HEK293T (cell line): ENCODE measurements around the gene PCED1B.
"Not testable (repeated sequence)": the region's sequence is repeated elsewhere in the genome, so short reads cannot be mapped to it uniquely, and the experiment has no call there.

Experiments used
- CTCF ChIA-PET: fragments of 350-600 bp; formaldehyde crosslinking; extraction: SDS; loops from one replicate; lab custom pipeline; 2021; ENCODE audit warnings: antibody characterized with exemption, inconsistent platforms; lab: Yijun Ruan, JAX
- POLR2A ChIA-PET: fragments of 350-600 bp; formaldehyde crosslinking; extraction: SDS; loops from one replicate; lab custom pipeline; 2020; ENCODE audit warnings: antibody characterized with exemption, inconsistent platforms; lab: Yijun Ruan, JAX
- DNase-seq: peaks from one replicate; pipeline ENCODE4 v3.0.0; 2012; ENCODE audit warnings: mixed read lengths; ENCODE audit errors: extremely low spot score
- ARNT ChIP-seq: fragments of 450-650 bp; IDR thresholded peaks from 2 replicates; pipeline ENCODE4 v1.6.1; 2017; ENCODE audit warnings: mild to moderate bottlenecking
- BHLHE40 ChIP-seq: fragments of 450-650 bp; IDR thresholded peaks from 2 replicates; pipeline ENCODE4 v1.6.1; 2016; ENCODE audit warnings: mild to moderate bottlenecking, moderate library complexity, borderline replicate concordance
- CTBP1 ChIP-seq: fragments of 450-650 bp; IDR thresholded peaks from 2 replicates; pipeline ENCODE4 v1.6.1; 2016; ENCODE audit warnings: borderline replicate concordance
- ELF4 ChIP-seq: fragments of 450-650 bp; IDR thresholded peaks from 2 replicates; pipeline ENCODE4 v1.6.1; 2017; ENCODE audit warnings: antibody characterized with exemption
- FOXA1 ChIP-seq: fragments of 450-650 bp; IDR thresholded peaks from 2 replicates; pipeline ENCODE4 v1.6.1; 2016; ENCODE audit warnings: mild to moderate bottlenecking
- FOXK2 ChIP-seq: fragments of 450-650 bp; IDR thresholded peaks from 2 replicates; pipeline ENCODE4 v1.6.1; 2016; ENCODE audit warnings: mild to moderate bottlenecking
- FOXM1 ChIP-seq: fragments of 450-650 bp; IDR thresholded peaks from 2 replicates; pipeline ENCODE4 v1.6.1; 2017; ENCODE audit warnings: mild to moderate bottlenecking, borderline replicate concordance
- HDGF ChIP-seq: fragments of 450-650 bp; IDR thresholded peaks from 2 replicates; pipeline ENCODE4 v1.6.1; 2017; ENCODE audit warnings: antibody characterized with exemption, borderline replicate concordance
- L3MBTL2 ChIP-seq: fragments of 450-650 bp; conservative IDR thresholded peaks from 2 replicates; pipeline ENCODE4 v1.6.1; 2016; ENCODE audit warnings: mild to moderate bottlenecking
- LEF1 ChIP-seq: fragments of 450-650 bp; IDR thresholded peaks from 2 replicates; pipeline ENCODE4 v1.6.1; 2017; ENCODE audit warnings: mild to moderate bottlenecking, borderline replicate concordance
- NFRKB ChIP-seq: fragments of 450-650 bp; IDR thresholded peaks from 2 replicates; pipeline ENCODE4 v1.6.1; 2016; ENCODE audit warnings: mild to moderate bottlenecking, moderate library complexity
- SP1 ChIP-seq: fragments of 450-650 bp; IDR thresholded peaks from 2 replicates; pipeline ENCODE4 v1.6.1; 2017
- SUZ12 ChIP-seq: fragments of 450-650 bp; IDR thresholded peaks from 2 replicates; pipeline ENCODE4 v1.6.1; 2016; ENCODE audit warnings: mild to moderate bottlenecking
- TARDBP ChIP-seq: fragments of 450-650 bp; IDR thresholded peaks from 2 replicates; pipeline ENCODE4 v1.6.1; 2016
- ZNF384 ChIP-seq: fragments of 450-650 bp; IDR thresholded peaks from 2 replicates; pipeline ENCODE4 v1.6.1; 2016
- TF ChIP-seq, protein P1 (sequence below): fragments of 450-650 bp; IDR thresholded peaks from 2 replicates; pipeline ENCODE4 v1.6.1; 2016

The PCED1B gene

DNA sequence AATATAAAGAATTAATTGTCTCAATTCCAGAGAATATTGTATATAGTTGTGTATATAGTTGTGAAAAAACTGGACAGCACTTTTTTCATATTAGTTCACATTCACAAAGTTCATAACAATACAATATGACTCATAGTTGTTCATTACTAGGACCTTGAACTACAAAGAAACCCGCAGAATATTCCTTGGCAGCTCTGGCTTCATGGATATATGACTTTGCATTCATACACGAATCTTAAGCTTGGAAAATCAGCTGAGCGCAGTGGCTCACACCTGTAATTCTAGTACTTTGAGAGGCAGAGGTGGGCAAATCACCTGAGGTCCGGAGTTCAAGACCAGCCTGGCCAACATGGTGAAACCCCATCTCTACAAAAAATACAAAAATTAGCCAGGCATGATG is 38.1 kb upstream of the PCED1B start:
- DNase-seq, result no peak
- POLR2A ChIA-PET, result no interaction called here
- CTCF ChIA-PET, result no interaction called here
- TF ChIP-seq BHLHE40 (no peak), SP1 (no peak), SUZ12 (no peak), FOXK2 (no peak), ARNT (no peak), CTBP1 (no peak), TARDBP (no peak), HDGF (no peak), ZNF384 (no peak), NFRKB (no peak), L3MBTL2 (no peak)

GRCh38 chr12:47048541-47048940 is 30.9 kb upstream of the PCED1B start:
- ChIA-PET CTCF (no interaction called here), POLR2A (no interaction called here)
- TF ChIP-seq ZNF384 (no peak), LEF1 (no peak), L3MBTL2 (no peak), CTBP1 (no peak), SP1 (no peak), BHLHE40 (no peak), FOXM1 (no peak), FOXK2 (no peak), NFRKB (no peak)

DNA sequence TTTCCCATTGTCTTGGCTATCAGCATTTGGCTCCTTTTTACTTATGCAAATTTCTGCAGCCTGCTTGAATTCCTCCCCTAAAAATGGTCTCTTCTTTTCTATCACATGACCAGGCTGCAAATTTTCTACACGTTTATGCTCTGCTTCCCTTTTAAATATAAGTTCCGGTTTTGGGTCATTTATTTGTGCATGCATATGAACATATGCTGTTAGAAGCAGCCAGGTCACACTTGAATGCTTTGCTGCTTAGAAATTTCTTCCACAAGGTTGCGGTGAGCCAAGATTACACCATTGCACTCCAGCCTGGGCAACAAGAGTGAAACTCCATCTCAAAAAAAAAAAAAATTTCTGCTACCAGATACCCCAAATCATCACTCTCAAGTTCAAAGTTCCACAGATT is 28.1 kb upstream of the PCED1B start:
- DNase-seq, POLR2A ChIA-PET: not testable (repeated sequence)
- CTCF ChIA-PET, result interaction anchor here (0.7 kb wide), 1 partner anchor 40 kb away, joined by 7 read pairs; no protein-coding TSS in a partner anchor

More at GRCh38 chr12:47048541-47048940, 30.9 kb upstream of the PCED1B start:
- no peak for DNase-seq

GRCh38 chr12:47052274-47052673 is 27.1 kb upstream of the PCED1B start:
- ChIA-PET CTCF (no interaction called here), POLR2A (no interaction called here)
- TF ChIP-seq SUZ12 (no peak), NFRKB (no peak)
- DNase-seq, result no peak

- ChIA-PET CTCF (no interaction called here), POLR2A (no interaction called here)
- TF ChIP-seq CTBP1 (no peak), TARDBP (no peak), LEF1 (no peak), SP1 (no peak), ARNT (no peak), SUZ12 (no peak), ZNF384 (no peak), NFRKB (no peak), ELF4 (no peak), HDGF (no peak), FOXK2 (no peak), FOXA1 (no peak), BHLHE40 (no peak), FOXM1 (no peak), L3MBTL2 (no peak)
- TF ChIP-seq, protein P1, sequence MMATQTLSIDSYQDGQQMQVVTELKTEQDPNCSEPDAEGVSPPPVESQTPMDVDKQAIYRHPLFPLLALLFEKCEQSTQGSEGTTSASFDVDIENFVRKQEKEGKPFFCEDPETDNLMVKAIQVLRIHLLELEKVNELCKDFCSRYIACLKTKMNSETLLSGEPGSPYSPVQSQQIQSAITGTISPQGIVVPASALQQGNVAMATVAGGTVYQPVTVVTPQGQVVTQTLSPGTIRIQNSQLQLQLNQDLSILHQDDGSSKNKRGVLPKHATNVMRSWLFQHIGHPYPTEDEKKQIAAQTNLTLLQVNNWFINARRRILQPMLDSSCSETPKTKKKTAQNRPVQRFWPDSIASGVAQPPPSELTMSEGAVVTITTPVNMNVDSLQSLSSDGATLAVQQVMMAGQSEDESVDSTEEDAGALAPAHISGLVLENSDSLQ, result no peak
- no peak for DNase-seq
Measured at GRCh38 chr12:47053961-47054360, 25.5 kb upstream of the PCED1B start.

DNA sequence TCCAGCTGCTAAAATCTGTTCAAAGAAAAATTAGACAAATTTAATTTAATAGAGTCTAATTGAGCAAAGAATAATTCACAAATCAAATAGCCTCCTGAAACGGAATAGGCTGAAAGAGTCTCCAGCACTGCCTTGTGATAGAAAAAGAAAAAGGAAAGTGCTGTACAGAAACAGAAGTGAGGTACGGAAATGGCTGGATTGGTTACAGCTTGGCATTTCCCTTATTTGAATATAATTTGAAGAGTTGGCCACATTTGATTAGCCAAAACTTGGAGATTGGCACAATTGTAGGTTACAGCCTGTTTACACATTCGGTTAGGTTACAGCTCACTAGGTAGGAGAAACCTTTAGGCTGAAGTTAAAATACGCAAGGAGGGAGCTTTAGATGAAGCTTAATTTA is 24.8 kb upstream of the PCED1B start:
- TF ChIP-seq LEF1 (no peak), SP1 (no peak), ARNT (no peak)
- POLR2A ChIA-PET, result no interaction called here
- CTCF ChIA-PET, result no interaction called here
- DNase-seq, result no peak

DNA sequence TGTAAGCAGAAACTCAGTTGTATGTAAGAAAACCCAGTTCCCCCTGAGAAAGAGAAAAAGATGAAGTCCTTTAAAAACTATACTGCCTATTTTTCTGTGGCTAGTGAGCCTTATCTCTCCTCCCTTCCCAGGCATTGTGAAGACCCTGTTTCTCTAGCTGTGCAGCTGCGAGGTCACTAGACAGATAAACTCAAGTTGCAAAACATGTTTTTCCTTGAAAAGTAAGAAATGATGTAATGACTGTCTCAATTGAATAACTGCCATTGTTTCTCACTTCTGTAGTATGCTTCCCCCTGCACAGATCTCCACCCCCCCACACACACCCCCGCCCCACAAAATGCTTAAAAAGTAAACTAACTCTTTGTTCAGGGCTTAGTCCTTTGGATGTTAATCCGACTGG is 23.6 kb upstream of the PCED1B start:
- POLR2A ChIA-PET, CTCF ChIA-PET, DNase-seq: not testable (repeated sequence)

DNA sequence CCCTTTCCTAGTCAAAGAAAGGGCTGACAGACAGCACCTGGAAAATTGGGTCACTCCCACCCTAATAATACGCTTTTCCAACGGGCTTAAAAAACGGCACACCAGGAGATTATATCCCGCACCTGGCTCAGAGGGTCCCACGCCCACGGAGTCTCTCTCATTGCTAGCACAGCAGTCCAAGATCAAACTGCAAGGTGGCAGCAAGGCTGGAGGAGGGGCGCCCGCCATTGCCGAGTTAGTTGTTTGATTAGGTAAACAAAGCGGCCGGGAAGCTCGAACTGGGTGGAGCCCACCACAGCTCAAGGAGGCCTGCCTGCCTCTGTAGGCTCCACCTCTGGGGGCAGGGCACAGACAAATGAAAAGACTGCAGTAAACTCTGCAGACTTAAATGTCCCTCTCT is 22.5 kb upstream of the PCED1B start:
- CTCF ChIA-PET, POLR2A ChIA-PET, DNase-seq: not testable (repeated sequence)

- CTCF ChIA-PET, POLR2A ChIA-PET, DNase-seq: not testable (repeated sequence)
Measured at GRCh38 chr12:47058640-47059039, 20.8 kb upstream of the PCED1B start.

DNA sequence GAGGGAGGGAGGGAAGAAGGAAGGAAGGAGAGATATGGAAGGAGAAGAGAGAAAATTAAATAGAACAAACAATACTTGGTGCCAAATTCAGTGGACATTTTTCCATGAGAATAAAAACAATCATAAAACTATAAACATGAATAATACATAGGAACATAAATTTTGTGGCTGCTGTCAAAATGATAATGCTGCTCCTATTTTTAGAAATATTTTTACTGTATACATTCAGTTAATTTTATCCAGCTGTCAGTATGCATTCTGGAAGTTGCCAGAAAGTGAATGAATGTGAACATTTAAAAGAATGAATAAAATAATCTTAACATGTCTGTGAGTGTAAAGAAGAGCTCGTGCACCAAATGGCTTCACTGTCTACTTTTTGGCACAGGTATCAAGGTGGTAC is 13.9 kb upstream of the PCED1B start:
- ChIA-PET POLR2A (no interaction called here), CTCF (no interaction called here)
- no peak for TF ChIP-seq SUZ12
- no peak for TF ChIP-seq ARNT
- no peak for TF ChIP-seq L3MBTL2
- TF ChIP-seq, protein P1, result no peak
- TF ChIP-seq TARDBP, result no peak
- TF ChIP-seq FOXA1, result no peak
- TF ChIP-seq CTBP1, result no peak
- no peak for TF ChIP-seq LEF1
- no peak for TF ChIP-seq FOXM1
- no peak for TF ChIP-seq NFRKB
- no peak for TF ChIP-seq HDGF
- no peak for TF ChIP-seq FOXK2
- TF ChIP-seq SP1, result no peak
- TF ChIP-seq ELF4, result no peak
- TF ChIP-seq ZNF384, result no peak
- TF ChIP-seq BHLHE40, result no peak
- DNase-seq, result no peak
